OCI-LY1 (cell line): Measurements from ENCODE around the gene LAYN.

Experiments used
- EZH2 ChIP-seq: fragments of 200-600 bp; sonication (generic), shearing (Covaris generic); IDR thresholded peaks from 2 replicates; pipeline ENCODE4 v1.8.0; 2017; ENCODE audit warnings: borderline replicate concordance, mixed run types, mild to moderate bottlenecking, antibody characterized with exemption, low read length, moderate library complexity, mixed read lengths
- TF ChIP-seq, protein P1 (sequence below): fragments of 200-600 bp; sonication (generic), shearing (Covaris generic); IDR thresholded peaks from 2 replicates; pipeline ENCODE4 v1.5.1; 2017; ENCODE audit warnings: mild to moderate bottlenecking, antibody characterized with exemption, low read length, moderate library complexity, mixed read lengths

DNA sequence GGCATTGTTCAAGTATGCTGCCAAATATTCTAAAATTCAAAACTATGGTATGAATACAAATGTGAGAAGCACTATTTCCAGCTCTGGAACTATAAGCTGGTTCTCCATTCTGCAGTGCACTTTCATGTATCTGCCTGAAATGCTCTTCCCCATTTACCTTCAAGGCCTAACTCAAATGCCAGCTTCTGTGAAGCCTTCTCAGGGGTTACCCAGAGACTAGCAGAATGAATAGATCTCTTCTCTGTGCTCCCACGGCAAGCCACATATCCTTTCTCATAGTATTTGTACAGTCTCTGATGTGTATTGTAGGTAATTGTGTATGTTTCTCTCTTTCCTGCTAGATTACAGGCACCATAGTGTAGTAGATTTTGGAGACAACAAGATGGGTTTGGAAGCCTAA lies 21.9 kb upstream of the LAYN start:
- TF ChIP-seq, protein P1, sequence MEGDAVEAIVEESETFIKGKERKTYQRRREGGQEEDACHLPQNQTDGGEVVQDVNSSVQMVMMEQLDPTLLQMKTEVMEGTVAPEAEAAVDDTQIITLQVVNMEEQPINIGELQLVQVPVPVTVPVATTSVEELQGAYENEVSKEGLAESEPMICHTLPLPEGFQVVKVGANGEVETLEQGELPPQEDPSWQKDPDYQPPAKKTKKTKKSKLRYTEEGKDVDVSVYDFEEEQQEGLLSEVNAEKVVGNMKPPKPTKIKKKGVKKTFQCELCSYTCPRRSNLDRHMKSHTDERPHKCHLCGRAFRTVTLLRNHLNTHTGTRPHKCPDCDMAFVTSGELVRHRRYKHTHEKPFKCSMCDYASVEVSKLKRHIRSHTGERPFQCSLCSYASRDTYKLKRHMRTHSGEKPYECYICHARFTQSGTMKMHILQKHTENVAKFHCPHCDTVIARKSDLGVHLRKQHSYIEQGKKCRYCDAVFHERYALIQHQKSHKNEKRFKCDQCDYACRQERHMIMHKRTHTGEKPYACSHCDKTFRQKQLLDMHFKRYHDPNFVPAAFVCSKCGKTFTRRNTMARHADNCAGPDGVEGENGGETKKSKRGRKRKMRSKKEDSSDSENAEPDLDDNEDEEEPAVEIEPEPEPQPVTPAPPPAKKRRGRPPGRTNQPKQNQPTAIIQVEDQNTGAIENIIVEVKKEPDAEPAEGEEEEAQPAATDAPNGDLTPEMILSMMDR = no peak
- no peak for TF ChIP-seq EZH2
